PFSK-1 (cell line): ENCODE data around the gene BLOC1S4.

Experiments
- FOXP2 ChIP-seq: optimal IDR thresholded peaks from 2 replicates; pipeline ENCODE3; 2011; ENCODE audit warnings: borderline replicate concordance, control low read depth, inconsistent platforms; ENCODE audit not compliant: insufficient read depth; ENCODE audit errors: extremely low read length, extremely low read depth
- POLR2AphosphoS5 ChIP-seq: IDR thresholded peaks from 2 replicates; pipeline ENCODE4 v1.6.1; 2012; ENCODE audit warnings: low read depth, mild to moderate bottlenecking, control low read depth, low read length, moderate library complexity
- REST ChIP-seq, 2 experiments: IDR thresholded peaks; 2 replicates each; pipeline versions ENCODE4 v1.6.1 to v1.8.0; 2011 to 2012; ENCODE audit warnings: low read depth in 2 of 2, low read length in 2 of 2, control low read depth in 1 of 2, inconsistent platforms in 1 of 2, mild to moderate bottlenecking in 1 of 2, moderate library complexity in 1 of 2; ENCODE audit not compliant: insufficient read depth in 1 of 2
- SIN3A ChIP-seq: IDR thresholded peaks from 2 replicates; pipeline ENCODE4 v1.6.1; 2012; ENCODE audit warnings: mild to moderate bottlenecking, low read length, moderate library complexity, borderline replicate concordance; ENCODE audit not compliant: insufficient read depth
- TAF1 ChIP-seq: IDR thresholded peaks from 2 replicates; pipeline ENCODE4 v1.6.1; 2012; ENCODE audit warnings: low read length, control low read depth, borderline replicate concordance; ENCODE audit not compliant: insufficient read depth

BLOC1S4 gene

GRCh38 chr4:6705646-6706045, 10.3 kb upstream of the BLOC1S4 start:
- no peak for TF ChIP-seq REST (IDR thresholded peaks at IDR 0.05; ENCODE audit: insufficient read depth in 1 of 2, low read depth in 2 of 2, low read length in 2 of 2)
- TF ChIP-seq FOXP2: no peak
- TF ChIP-seq POLR2AphosphoS5: no peak
- TF ChIP-seq SIN3A: no peak
- no peak for TF ChIP-seq TAF1

- no peak for TF ChIP-seq REST (IDR thresholded peaks at IDR 0.05; ENCODE audit: insufficient read depth in 1 of 2, low read depth in 2 of 2, low read length in 2 of 2)
- TF ChIP-seq POLR2AphosphoS5: no peak
- no peak for TF ChIP-seq FOXP2
- TF ChIP-seq TAF1: no peak
- TF ChIP-seq SIN3A: no peak
These were observed 9.8 kb upstream of the BLOC1S4 start for GRCh38 chr4:6706173-6706572.

- TF ChIP-seq FOXP2 (no peak), SIN3A (no peak), REST (IDR thresholded peaks at IDR 0.05; ENCODE audit: insufficient read depth in 1 of 2, low read depth in 2 of 2, low read length in 2 of 2) (0 out of 4 replicates have a peak, but pooled peaks of 1 of the 2 experiments have one; percentile 26), POLR2AphosphoS5 (peak; percentile 92), TAF1 (peak; percentile 84; the same call in 1 of the 2 replicates)
These were observed 6.5 kb upstream of the BLOC1S4 start, which contains the start of gene MRFAP1L1 for GRCh38 chr4:6709230-6710114. Gene MRFAP1L1 (minus strand): TSS chr4:6709865. CDS start chr4:6709629, 236 bp downstream.

GRCh38 chr4:6710282-6710681, 5.7 kb upstream of the BLOC1S4 start:
- TF ChIP-seq SIN3A (no peak), POLR2AphosphoS5 (no peak), FOXP2 (no peak), TAF1 (no peak), REST (IDR thresholded peaks at IDR 0.05; ENCODE audit: insufficient read depth in 1 of 2, low read depth in 2 of 2, low read length in 2 of 2) (no peak)
